Measurements from ENCODE around the gene RNGTT.

The RNGTT gene

DNA sequence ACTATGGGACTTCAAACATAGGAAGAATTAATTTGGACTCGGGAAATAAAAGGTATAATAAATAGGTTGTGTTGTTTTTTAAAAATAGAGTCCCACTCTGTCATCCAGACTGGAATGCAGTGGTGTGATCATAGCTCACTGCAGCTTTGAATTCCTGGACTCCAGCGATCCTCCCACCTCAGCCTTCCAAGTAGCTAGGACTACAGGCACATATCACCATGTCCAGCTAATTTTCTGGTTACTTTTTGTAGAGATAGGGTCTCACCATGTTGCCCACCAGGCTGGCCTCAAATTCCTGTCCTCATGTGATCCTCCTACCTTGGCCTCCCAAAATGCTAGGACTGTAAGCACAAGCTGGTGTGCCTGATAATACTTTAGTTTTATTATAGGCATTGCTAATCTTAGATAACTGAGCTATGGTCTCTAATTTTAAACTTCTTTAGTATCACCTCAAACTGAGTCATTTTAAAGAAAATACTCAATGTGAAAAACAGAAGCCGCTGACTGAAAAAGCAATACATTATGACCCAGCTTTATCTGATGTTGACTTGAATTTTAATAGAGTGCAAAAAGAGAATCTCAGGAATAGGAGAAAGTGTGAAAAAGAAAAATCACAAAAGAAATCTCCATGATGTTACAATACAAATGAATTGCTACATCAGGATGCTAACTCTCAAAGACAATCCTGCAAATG, 251.0 kb downstream of the RNGTT start:
- no peaks in the 10 kb centered on the region for H3K9me3 ChIP-seq (ENCODE audit: severe bottlenecking)
- H3K4me3 ChIP-seq (ENCODE audit: low read depth, low read length) = no peak overlapping the region
- no peak for TF ChIP-seq CTCF (IDR thresholded peaks at IDR 0.05; ENCODE audit: low read depth, low read length)

DNA sequence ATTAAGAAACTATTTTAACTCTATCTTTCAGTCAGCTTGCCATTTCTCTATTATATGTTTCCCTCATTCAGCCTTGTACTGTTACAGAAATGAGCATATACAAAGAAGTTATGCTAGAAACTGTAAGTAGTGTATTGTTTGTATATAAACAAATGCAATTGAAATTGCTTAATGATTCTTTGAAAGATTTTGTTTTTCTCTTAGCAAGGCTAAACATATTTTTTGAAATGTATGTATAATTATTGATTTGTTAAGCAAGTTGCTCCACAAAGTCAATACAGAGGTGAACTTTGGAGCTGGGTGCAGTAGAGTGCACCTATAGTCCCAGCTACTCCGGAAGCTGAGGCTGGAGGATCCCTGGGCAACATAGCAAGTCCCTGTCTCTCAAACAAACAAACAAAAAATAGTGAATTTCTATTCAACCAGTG, 253.6 kb downstream of the RNGTT start:
- DNase-seq = no peak
- no peaks in the 10 kb centered on the region for H3K36me3 ChIP-seq
- no peak for TF ChIP-seq CTCF (IDR thresholded peaks at IDR 0.05; ENCODE audit: low read depth, low read length)
- no peak overlapping the region for H3K4me3 ChIP-seq (ENCODE audit: low read depth, low read length)
- H3K27me3 ChIP-seq (ENCODE audit: insufficient read depth, low read depth, severe bottlenecking) = no peaks in the 10 kb centered on the region
- H3K9me3 ChIP-seq (ENCODE audit: severe bottlenecking) = no peaks in the 10 kb centered on the region
- H3K27ac ChIP-seq = no peak overlapping the region

More for the DNA sequence above, 251.0 kb downstream of the RNGTT start:
- no peaks in the 10 kb centered on the region; the same call in 1 of the 2 replicates for H3K36me3 ChIP-seq
- no peak overlapping the region for H3K27ac ChIP-seq
- DNase-seq = no peak
- H3K27me3 ChIP-seq (ENCODE audit: insufficient read depth, low read depth, severe bottlenecking) = no peaks in the 10 kb centered on the region

- H3K4me3 ChIP-seq (ENCODE audit: low read depth, low read length) = no peak overlapping the region
- H3K36me3 ChIP-seq = no peaks in the 10 kb centered on the region
- no peak for TF ChIP-seq CTCF (IDR thresholded peaks at IDR 0.05; ENCODE audit: low read depth, low read length)
- DNase-seq = no peak
- no peak overlapping the region for H3K27ac ChIP-seq
- H3K9me3 ChIP-seq (ENCODE audit: severe bottlenecking) = no peaks in the 10 kb centered on the region
- no peaks in the 10 kb centered on the region for H3K27me3 ChIP-seq (ENCODE audit: insufficient read depth, low read depth, severe bottlenecking)
Observed at GRCh38 chr6:88708197-88708744, 255.1 kb downstream of the RNGTT start.

GRCh38 chr6:88705601-88706000, 257.8 kb downstream of the RNGTT start:
- TF ChIP-seq CTCF (IDR thresholded peaks at IDR 0.05; ENCODE audit: low read depth, low read length) = no peak
- Histone ChIP-seq H3K36me3 (no peaks in the 10 kb centered on the region), H3K9me3 (ENCODE audit: severe bottlenecking) (no peaks in the 10 kb centered on the region), H3K4me3 (ENCODE audit: low read depth, low read length) (no peak overlapping the region), H3K27me3 (ENCODE audit: insufficient read depth, low read depth, severe bottlenecking) (no peaks in the 10 kb centered on the region), H3K27ac (no peak overlapping the region)
- DNase-seq = no peak

DNA sequence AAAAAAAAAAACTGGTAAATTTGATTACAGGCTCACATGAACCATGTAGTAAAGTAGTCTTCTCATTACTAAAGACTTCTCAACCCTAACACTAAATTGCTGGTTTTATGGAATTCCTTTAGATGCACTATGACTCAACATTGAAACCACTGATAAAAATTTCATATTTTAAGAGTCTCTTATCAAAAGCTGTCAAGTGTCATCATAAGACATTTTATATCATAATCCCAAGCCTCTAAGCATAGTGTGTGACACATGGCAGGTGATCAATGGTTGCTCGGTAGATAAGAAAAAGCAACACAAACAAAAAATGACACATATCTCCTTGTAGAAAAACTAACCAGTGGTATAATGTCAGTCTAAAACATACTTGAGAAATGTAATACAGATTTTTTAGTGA, 258.4 kb downstream of the RNGTT start:
- no peak for DNase-seq
- no peak overlapping the region for H3K4me3 ChIP-seq (ENCODE audit: low read depth, low read length)
- no peaks in the 10 kb centered on the region for H3K9me3 ChIP-seq (ENCODE audit: severe bottlenecking)
- H3K27ac ChIP-seq = no peak overlapping the region
- no peaks in the 10 kb centered on the region for H3K27me3 ChIP-seq (ENCODE audit: insufficient read depth, low read depth, severe bottlenecking)
- no peak for TF ChIP-seq CTCF (IDR thresholded peaks at IDR 0.05; ENCODE audit: low read depth, low read length)
- no peaks in the 10 kb centered on the region for H3K36me3 ChIP-seq

Data from WERI-Rb-1 (cell line).